Measurements from ENCODE around the gene SCN10A.

SCN10A gene

GRCh38 chr3:38720465-38720864 lies 95.6 kb downstream of the SCN10A start:
- no peak for DNase-seq (ENCODE audit: low spot score)

- no peak for DNase-seq (ENCODE audit: low spot score)
Observed at GRCh38 chr3:38717355-38718240, 98.4 kb downstream of the SCN10A start.

- DNase-seq (ENCODE audit: low spot score): no peak
Observed at GRCh38 chr3:38713121-38713520, 102.9 kb downstream of the SCN10A start.

- DNase-seq (ENCODE audit: low spot score): no peak
Observed at GRCh38 chr3:38711321-38711720, 104.7 kb downstream of the SCN10A start.

- no peak for DNase-seq (ENCODE audit: low spot score)
Observed at GRCh38 chr3:38707730-38708129, 108.3 kb downstream of the SCN10A start.

- no peak for DNase-seq (ENCODE audit: low spot score)
Observed at GRCh38 chr3:38706961-38707360, 109.1 kb downstream of the SCN10A start.

GRCh38 chr3:38702231-38702630 lies 113.8 kb downstream of the SCN10A start:
- no peak for DNase-seq (ENCODE audit: low spot score)

GRCh38 chr3:38698760-38699159 lies 117.3 kb downstream of the SCN10A start:
- DNase-seq (ENCODE audit: low spot score): no peak

GRCh38 chr3:38698061-38698460 lies 118.0 kb downstream of the SCN10A start:
- DNase-seq (ENCODE audit: low spot score): no peak

- DNase-seq (ENCODE audit: low spot score): no peak
Observed at GRCh38 chr3:38696034-38696433, 120.0 kb downstream of the SCN10A start.

GRCh38 chr3:38690185-38690584 lies 125.8 kb downstream of the SCN10A start:
- no peak for DNase-seq (ENCODE audit: low spot score)

GRCh38 chr3:38689774-38690173 lies 126.2 kb downstream of the SCN10A start:
- no peak for DNase-seq (ENCODE audit: low spot score)

- no peak for DNase-seq (ENCODE audit: low spot score)
Observed at GRCh38 chr3:38689346-38689745, 126.7 kb downstream of the SCN10A start.

GRCh38 chr3:38687321-38687720 lies 128.7 kb downstream of the SCN10A start:
- no peak for DNase-seq (ENCODE audit: low spot score)

- no peak for DNase-seq (ENCODE audit: low spot score)
Observed at GRCh38 chr3:38684546-38684945, 131.5 kb downstream of the SCN10A start.

- DNase-seq (ENCODE audit: low spot score): no peak
Observed at GRCh38 chr3:38669668-38670067, 146.3 kb downstream of the SCN10A start.

GRCh38 chr3:38662544-38662943 lies 153.5 kb downstream of the SCN10A start:
- no peak for DNase-seq (ENCODE audit: low spot score)

GRCh38 chr3:38658841-38659240 lies 157.2 kb downstream of the SCN10A start:
- DNase-seq (ENCODE audit: low spot score): no peak

- DNase-seq (ENCODE audit: low spot score): no peak
Observed at GRCh38 chr3:38657369-38657768, 158.6 kb downstream of the SCN10A start.

- no peak for DNase-seq (ENCODE audit: low spot score)
Observed at GRCh38 chr3:38655708-38656300, 160.2 kb downstream of the SCN10A start.

GRCh38 chr3:38653685-38654537 lies 162.1 kb downstream of the SCN10A start:
- no peak for DNase-seq (ENCODE audit: low spot score)

GRCh38 chr3:38652934-38653333 lies 163.1 kb downstream of the SCN10A start:
- no peak for DNase-seq (ENCODE audit: low spot score)
